ENCODE measurements around the gene SMYD3.

SMYD3 gene

GRCh38 chr1:246383791-246384190, 123.3 kb downstream of the SMYD3 start:
- Histone ChIP-seq H3K79me2 (ENCODE audit: insufficient read depth, low read length) (peaks cover 16% of the 10 kb centered on the region; the same call in 1 of the 2 replicates), H4K20me1 (ENCODE audit: insufficient read depth, low read length, poor library complexity, severe bottlenecking) (no peaks in the 10 kb centered on the region), H3F3A (ENCODE audit: low read depth) (no peaks in the 10 kb centered on the region), H3K9me3 (ENCODE audit: insufficient read depth, low read depth, low read length) (no peaks in the 10 kb centered on the region), H3K9me2 (replicated peaks; ENCODE audit: low read depth, low read length) (no peaks in the 10 kb centered on the region), H3K4me2 (ENCODE audit: low read depth, low read length, poor library complexity, severe bottlenecking) (no peak overlapping the region), H3K9ac (ENCODE audit: low read depth, low read length, poor library complexity, severe bottlenecking) (no peak overlapping the region), H3K4me3 (ENCODE audit: low read length, poor library complexity, severe bottlenecking) (no peak overlapping the region), H2AFZ (ENCODE audit: low read length) (no peak overlapping the region), H3K27me3 (ENCODE audit: insufficient read depth, low read length, poor library complexity, severe bottlenecking) (no peaks in the 10 kb centered on the region), H3K36me3 (ENCODE audit: insufficient read depth, low read length) (no peaks in the 10 kb centered on the region), H3K4me1 (ENCODE audit: insufficient read depth, low read length, poor library complexity, severe bottlenecking) (no peaks in the 10 kb centered on the region)
- TF ChIP-seq EZH2phosphoT487 (IDR thresholded peaks at IDR 0.05; ENCODE audit: borderline replicate concordance), result no peak
- no peak for TF ChIP-seq CTCF (conservative IDR thresholded peaks at IDR 0.05; ENCODE audit: low read length)

DNA sequence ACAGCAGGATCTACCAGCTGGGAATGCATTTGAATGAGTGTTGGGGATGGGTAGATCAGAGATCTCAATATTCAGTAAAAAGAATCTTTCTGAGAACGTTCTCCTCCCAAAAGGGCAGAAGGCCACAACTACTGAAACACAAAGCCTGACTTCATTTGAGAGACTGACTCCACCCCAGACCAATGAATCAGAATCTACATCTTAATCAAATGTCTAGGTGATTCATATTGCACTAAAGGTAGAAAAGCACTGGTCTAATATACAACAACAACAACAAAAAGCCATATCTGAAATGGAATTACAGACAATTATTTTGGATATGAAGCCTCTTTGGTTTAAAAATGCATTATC, 123.9 kb downstream of the SMYD3 start:
- no peaks in the 10 kb centered on the region for H3K4me1 ChIP-seq (ENCODE audit: insufficient read depth, low read length, poor library complexity, severe bottlenecking)
- TF ChIP-seq CTCF (conservative IDR thresholded peaks at IDR 0.05; ENCODE audit: low read length) (no peak), EZH2phosphoT487 (IDR thresholded peaks at IDR 0.05; ENCODE audit: borderline replicate concordance) (no peak)
- H2AFZ ChIP-seq (ENCODE audit: low read length), result no peak overlapping the region
- no peaks in the 10 kb centered on the region for H3K36me3 ChIP-seq (ENCODE audit: insufficient read depth, low read length)
- H3K4me3 ChIP-seq (ENCODE audit: low read length, poor library complexity, severe bottlenecking), result no peak overlapping the region
- no peaks in the 10 kb centered on the region for H3K9me2 ChIP-seq (replicated peaks; ENCODE audit: low read depth, low read length)
- peaks cover 16% of the 10 kb centered on the region; the same call in 1 of the 2 replicates for H3K79me2 ChIP-seq (ENCODE audit: insufficient read depth, low read length)
- H3K4me2 ChIP-seq (ENCODE audit: low read depth, low read length, poor library complexity, severe bottlenecking), result no peak overlapping the region
- no peaks in the 10 kb centered on the region for H4K20me1 ChIP-seq (ENCODE audit: insufficient read depth, low read length, poor library complexity, severe bottlenecking)
- no peaks in the 10 kb centered on the region for H3K27me3 ChIP-seq (ENCODE audit: insufficient read depth, low read length, poor library complexity, severe bottlenecking)
- no peaks in the 10 kb centered on the region for H3F3A ChIP-seq (ENCODE audit: low read depth)
- H3K9me3 ChIP-seq (ENCODE audit: insufficient read depth, low read depth, low read length), result no peaks in the 10 kb centered on the region
- H3K9ac ChIP-seq (ENCODE audit: low read depth, low read length, poor library complexity, severe bottlenecking), result no peak overlapping the region

DNA sequence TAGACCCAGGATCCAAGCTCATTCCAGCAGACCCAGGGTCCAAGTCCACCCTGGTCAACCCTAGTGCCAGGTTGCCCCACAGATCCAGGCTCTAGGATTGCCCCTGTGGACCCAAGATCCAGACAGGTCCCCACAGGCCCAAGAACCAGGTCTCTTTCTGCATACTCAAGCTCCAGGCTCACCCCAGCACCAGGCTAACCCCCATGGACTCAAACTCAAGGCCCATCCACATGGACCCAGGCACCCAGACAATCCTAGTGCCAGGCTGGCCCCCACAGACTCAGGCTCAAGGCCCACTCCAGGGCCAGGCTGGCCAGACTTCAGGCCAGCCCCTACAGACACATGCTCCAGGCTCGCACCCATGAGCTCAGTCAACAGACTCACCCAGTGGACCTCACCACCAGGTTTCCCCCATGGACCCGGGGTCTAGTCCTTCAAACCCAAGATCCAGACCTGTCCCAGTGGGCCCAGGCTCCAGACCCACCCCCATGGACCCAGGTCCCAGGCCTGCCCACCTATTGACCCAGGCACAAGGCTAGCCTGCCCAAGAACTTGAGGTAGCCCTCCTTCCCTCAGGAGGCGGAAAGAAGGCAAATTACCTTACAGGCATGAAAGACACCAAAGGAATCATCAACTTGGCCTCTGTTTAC, 124.4 kb downstream of the SMYD3 start:
- H3K4me2 ChIP-seq (ENCODE audit: low read depth, low read length, poor library complexity, severe bottlenecking), result no peak overlapping the region
- H3K36me3 ChIP-seq (ENCODE audit: insufficient read depth, low read length), result no peaks in the 10 kb centered on the region
- H3K9ac ChIP-seq (ENCODE audit: low read depth, low read length, poor library complexity, severe bottlenecking), result no peak overlapping the region
- TF ChIP-seq EZH2phosphoT487 (IDR thresholded peaks at IDR 0.05; ENCODE audit: borderline replicate concordance) (no peak), CTCF (conservative IDR thresholded peaks at IDR 0.05; ENCODE audit: low read length) (no peak)
- H3K4me3 ChIP-seq (ENCODE audit: low read length, poor library complexity, severe bottlenecking), result no peak overlapping the region
- no peaks in the 10 kb centered on the region for H3K27me3 ChIP-seq (ENCODE audit: insufficient read depth, low read length, poor library complexity, severe bottlenecking)
- H3F3A ChIP-seq (ENCODE audit: low read depth), result no peaks in the 10 kb centered on the region
- H3K79me2 ChIP-seq (ENCODE audit: insufficient read depth, low read length), result peaks cover 16% of the 10 kb centered on the region; the same call in 1 of the 2 replicates
- no peaks in the 10 kb centered on the region for H3K9me2 ChIP-seq (replicated peaks; ENCODE audit: low read depth, low read length)
- no peaks in the 10 kb centered on the region for H3K9me3 ChIP-seq (ENCODE audit: insufficient read depth, low read depth, low read length)
- H2AFZ ChIP-seq (ENCODE audit: low read length), result no peak overlapping the region
- no peaks in the 10 kb centered on the region for H3K4me1 ChIP-seq (ENCODE audit: insufficient read depth, low read length, poor library complexity, severe bottlenecking)
- no peaks in the 10 kb centered on the region for H4K20me1 ChIP-seq (ENCODE audit: insufficient read depth, low read length, poor library complexity, severe bottlenecking)

Data from Loucy (cell line).